ENCODE measurements around the gene KRR1. TPM values are rescaled to one million over a fixed set of nuclear protein-coding genes. Genes with fewer than 3 reads are reported as not detected.

Gene KRR1
- polyA plus RNA-seq, 1 experiment, result 64.4 TPM

- TF ChIP-seq CTCF (IDR thresholded peaks at IDR 0.05; ENCODE audit: low read depth, low read length), result no peak
- H3K9me3 ChIP-seq (ENCODE audit: control insufficient read depth, insufficient read depth, low read length), result no peaks in the 10 kb centered on the region
- H3K27me3 ChIP-seq (ENCODE audit: control insufficient read depth, insufficient read depth, low read length), result no peaks in the 10 kb centered on the region
- H3K4me3 ChIP-seq (ENCODE audit: low read depth, low read length), result no peak overlapping the region
- POLR2A ChIA-PET, result no interaction called here
- H3K27ac ChIP-seq (ENCODE audit: low read depth, low read length), result no peak overlapping the region
- DNase-seq (ENCODE audit: low read depth, low spot score), result no peak
- CTCF ChIA-PET, result interaction anchor here (1.1 to 2.2 kb wide), 4 partner anchors 11 to 16 kb away, joined by 3 to 12 read pairs (median 4); no protein-coding TSS in a partner anchor
These were observed 31.5 kb upstream of the KRR1 start for GRCh38 chr12:75542942-75543341.

GRCh38 chr12:75539889-75540288 is 28.5 kb upstream of the KRR1 start:
- no peak for DNase-seq (ENCODE audit: low read depth, low spot score)
- ChIA-PET CTCF (interaction anchor here (0.6 kb wide), 1 partner anchor 24 kb away, joined by 3 read pairs; no protein-coding TSS in a partner anchor), POLR2A (no interaction called here)
- no peak for TF ChIP-seq CTCF (IDR thresholded peaks at IDR 0.05; ENCODE audit: low read depth, low read length)
- Histone ChIP-seq H3K4me3 (ENCODE audit: low read depth, low read length) (no peak overlapping the region), H3K9me3 (ENCODE audit: control insufficient read depth, insufficient read depth, low read length) (no peaks in the 10 kb centered on the region), H3K27me3 (ENCODE audit: control insufficient read depth, insufficient read depth, low read length) (no peaks in the 10 kb centered on the region), H3K27ac (ENCODE audit: low read depth, low read length) (no peak overlapping the region)

- H3K27ac ChIP-seq (ENCODE audit: low read depth, low read length), result no peak overlapping the region
- no peak for DNase-seq (ENCODE audit: low read depth, low spot score)
- H3K9me3 ChIP-seq (ENCODE audit: control insufficient read depth, insufficient read depth, low read length), result no peaks in the 10 kb centered on the region
- no peak overlapping the region for H3K4me3 ChIP-seq (ENCODE audit: low read depth, low read length)
- H3K27me3 ChIP-seq (ENCODE audit: control insufficient read depth, insufficient read depth, low read length), result no peaks in the 10 kb centered on the region
- CTCF ChIA-PET, result no interaction called here
- TF ChIP-seq CTCF (IDR thresholded peaks at IDR 0.05; ENCODE audit: low read depth, low read length), result no peak
- POLR2A ChIA-PET, result no interaction called here
These were observed 21.8 kb upstream of the KRR1 start for GRCh38 chr12:75533239-75533638.

- DNase-seq (ENCODE audit: low read depth, low spot score), result no peak
- POLR2A ChIA-PET, result no interaction called here
- H3K9me3 ChIP-seq (ENCODE audit: control insufficient read depth, insufficient read depth, low read length), result no peaks in the 10 kb centered on the region
- no peak for TF ChIP-seq CTCF (IDR thresholded peaks at IDR 0.05; ENCODE audit: low read depth, low read length)
- no peak overlapping the region for H3K4me3 ChIP-seq (ENCODE audit: low read depth, low read length)
- CTCF ChIA-PET, result no interaction called here
- no peak overlapping the region for H3K27ac ChIP-seq (ENCODE audit: low read depth, low read length)
- H3K27me3 ChIP-seq (ENCODE audit: control insufficient read depth, insufficient read depth, low read length), result no peaks in the 10 kb centered on the region
These were observed 18.4 kb upstream of the KRR1 start for GRCh38 chr12:75529826-75530225.

- Histone ChIP-seq H3K27me3 (ENCODE audit: control insufficient read depth, insufficient read depth, low read length) (no peaks in the 10 kb centered on the region), H3K9me3 (ENCODE audit: control insufficient read depth, insufficient read depth, low read length) (no peaks in the 10 kb centered on the region), H3K4me3 (ENCODE audit: low read depth, low read length) (no peak overlapping the region), H3K27ac (ENCODE audit: low read depth, low read length) (no peak overlapping the region)
- DNase-seq (ENCODE audit: low read depth, low spot score), result no peak
- POLR2A ChIA-PET, result no interaction called here
- CTCF ChIA-PET, result no interaction called here
- no peak for TF ChIP-seq CTCF (IDR thresholded peaks at IDR 0.05; ENCODE audit: low read depth, low read length)
These were observed 17.9 kb upstream of the KRR1 start for GRCh38 chr12:75529316-75529715.
